DOHH2 (cell line): ENCODE measurements around the gene FUNDC2.

Experiments
- H3F3A ChIP-seq: fragments of 200-600 bp; sonication (generic), shearing (Covaris generic); 2 replicates; pipeline ENCODE4 v1.6.0; 2016; ENCODE audit warnings: antibody characterized with exemption, mild to moderate bottlenecking; ENCODE audit not compliant: control insufficient read depth, insufficient read depth
- H3K27ac ChIP-seq: fragments of 200-600 bp; sonication (generic); 2 replicates; pipeline ENCODE4 v1.5.1; 2014; ENCODE audit warnings: low read depth, mild to moderate bottlenecking, low read length, moderate library complexity
- H3K27me3 ChIP-seq: fragments of 200-600 bp; sonication (generic); 2 replicates; pipeline ENCODE4 v1.6.1; 2014; ENCODE audit warnings: mild to moderate bottlenecking, low read length, mixed read lengths; ENCODE audit not compliant: control insufficient read depth
- H3K36me3 ChIP-seq: fragments of 200-600 bp; sonication (generic); 2 replicates; pipeline ENCODE4 v1.6.1; 2014; ENCODE audit warnings: mild to moderate bottlenecking, low read length, moderate library complexity, mixed read lengths; ENCODE audit not compliant: control insufficient read depth
- H3K4me1 ChIP-seq: fragments of 200-600 bp; sonication (generic); 2 replicates; pipeline ENCODE4 v1.6.1; 2014; ENCODE audit warnings: mild to moderate bottlenecking, low read length, mixed read lengths; ENCODE audit not compliant: control insufficient read depth
- H3K4me2 ChIP-seq: fragments of 200-600 bp; sonication (generic); 2 replicates; pipeline ENCODE4 v1.6.0; 2014; ENCODE audit warnings: mild to moderate bottlenecking, low read length, moderate library complexity
- H3K4me3 ChIP-seq: fragments of 200-600 bp; sonication (generic); 2 replicates; pipeline ENCODE4 v1.5.1; 2014; ENCODE audit warnings: mild to moderate bottlenecking, low read length, mixed read lengths
- H3K79me2 ChIP-seq: fragments of 200-600 bp; sonication (generic); 2 replicates; pipeline ENCODE4 v1.6.1; 2014; ENCODE audit warnings: mild to moderate bottlenecking, low read length, mixed read lengths; ENCODE audit not compliant: control insufficient read depth
- H3K9me2 ChIP-seq: fragments of 200-600 bp; sonication (generic); replicated peaks from 2 replicates; pipeline ENCODE4 v1.6.1; 2014; ENCODE audit warnings: mild to moderate bottlenecking, low read length, mixed read lengths; ENCODE audit not compliant: control insufficient read depth
- H3K9me3 ChIP-seq: fragments of 200-600 bp; sonication (generic); 2 replicates; pipeline ENCODE4 v1.6.1; 2014; ENCODE audit warnings: antibody characterized with exemption, low read length, mixed read lengths; ENCODE audit not compliant: control insufficient read depth, insufficient read depth
- H4K20me1 ChIP-seq: fragments of 200-600 bp; sonication (generic); 2 replicates; pipeline ENCODE4 v1.6.0; 2014; ENCODE audit warnings: low read depth, mild to moderate bottlenecking, antibody characterized with exemption, low read length, moderate library complexity; ENCODE audit not compliant: control insufficient read depth, insufficient read depth
- EZH2phosphoT487 ChIP-seq: fragments of 200-600 bp; sonication (generic); IDR thresholded peaks from 2 replicates; pipeline ENCODE4 v1.6.1; 2017; ENCODE audit warnings: borderline replicate concordance, mild to moderate bottlenecking, antibody characterized with exemption, low read length, moderate library complexity, mixed read lengths
- TF ChIP-seq, protein P1 (sequence below): fragments of 200-600 bp; sonication (generic); IDR thresholded peaks from one replicate; pipeline ENCODE4 v1.5.1; 2014; ENCODE audit warnings: antibody characterized with exemption, mild to moderate bottlenecking, low read depth, low read length; ENCODE audit not compliant: poor library complexity, severe bottlenecking

The FUNDC2 gene

DNA sequence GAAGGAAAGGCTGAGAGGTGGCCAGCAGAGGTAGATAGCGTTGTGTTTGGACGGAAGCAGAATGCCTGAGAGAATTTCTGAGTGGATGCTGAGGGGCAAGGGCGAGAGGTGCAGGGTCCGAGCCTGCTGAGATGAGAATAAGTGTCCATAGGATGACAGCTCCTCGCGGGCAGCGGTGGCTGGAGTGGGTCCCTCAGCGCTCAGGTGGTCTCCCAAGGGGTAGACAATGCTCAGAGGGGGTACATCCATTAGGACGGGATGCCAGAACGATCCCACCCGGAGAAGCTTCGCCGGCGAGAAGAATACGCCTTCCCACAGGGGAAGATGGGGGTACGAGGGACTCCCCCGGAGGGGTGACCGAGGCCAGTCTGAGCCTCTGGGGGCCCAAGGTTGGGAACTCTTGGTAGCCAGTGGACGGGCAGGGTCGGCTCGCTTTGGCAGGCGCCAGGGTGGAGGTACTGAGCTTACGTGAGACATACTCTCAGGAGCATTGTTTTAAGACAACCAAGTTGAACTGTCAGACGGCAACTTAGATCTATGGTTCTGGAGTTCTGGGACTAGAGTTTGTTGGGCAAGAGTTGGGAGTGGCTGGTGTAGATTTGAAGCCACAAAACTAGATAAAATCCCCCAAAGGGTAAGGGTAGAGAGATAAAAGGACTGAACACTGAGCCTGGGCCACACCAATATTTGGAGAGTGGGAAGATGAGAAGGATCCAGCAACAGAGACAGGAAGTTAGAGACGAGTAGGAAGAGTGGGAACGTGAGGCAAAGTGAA, 60.5 kb downstream of the FUNDC2 start:
- Histone ChIP-seq H3K4me1 (no peaks in the 10 kb centered on the region), H3K4me3 (no peak overlapping the region), H3F3A (no peaks in the 10 kb centered on the region), H3K9me2 (no peaks in the 10 kb centered on the region), H4K20me1 (no peaks in the 10 kb centered on the region), H3K27me3 (no peaks in the 10 kb centered on the region), H3K27ac (no peak overlapping the region), H3K79me2 (no peaks in the 10 kb centered on the region), H3K36me3 (peaks cover 32% of the 10 kb centered on the region), H3K9me3 (no peaks in the 10 kb centered on the region), H3K4me2 (no peak overlapping the region)
- TF ChIP-seq EZH2phosphoT487 = no peak
- TF ChIP-seq, protein P1, sequence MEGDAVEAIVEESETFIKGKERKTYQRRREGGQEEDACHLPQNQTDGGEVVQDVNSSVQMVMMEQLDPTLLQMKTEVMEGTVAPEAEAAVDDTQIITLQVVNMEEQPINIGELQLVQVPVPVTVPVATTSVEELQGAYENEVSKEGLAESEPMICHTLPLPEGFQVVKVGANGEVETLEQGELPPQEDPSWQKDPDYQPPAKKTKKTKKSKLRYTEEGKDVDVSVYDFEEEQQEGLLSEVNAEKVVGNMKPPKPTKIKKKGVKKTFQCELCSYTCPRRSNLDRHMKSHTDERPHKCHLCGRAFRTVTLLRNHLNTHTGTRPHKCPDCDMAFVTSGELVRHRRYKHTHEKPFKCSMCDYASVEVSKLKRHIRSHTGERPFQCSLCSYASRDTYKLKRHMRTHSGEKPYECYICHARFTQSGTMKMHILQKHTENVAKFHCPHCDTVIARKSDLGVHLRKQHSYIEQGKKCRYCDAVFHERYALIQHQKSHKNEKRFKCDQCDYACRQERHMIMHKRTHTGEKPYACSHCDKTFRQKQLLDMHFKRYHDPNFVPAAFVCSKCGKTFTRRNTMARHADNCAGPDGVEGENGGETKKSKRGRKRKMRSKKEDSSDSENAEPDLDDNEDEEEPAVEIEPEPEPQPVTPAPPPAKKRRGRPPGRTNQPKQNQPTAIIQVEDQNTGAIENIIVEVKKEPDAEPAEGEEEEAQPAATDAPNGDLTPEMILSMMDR = no peak

DNA sequence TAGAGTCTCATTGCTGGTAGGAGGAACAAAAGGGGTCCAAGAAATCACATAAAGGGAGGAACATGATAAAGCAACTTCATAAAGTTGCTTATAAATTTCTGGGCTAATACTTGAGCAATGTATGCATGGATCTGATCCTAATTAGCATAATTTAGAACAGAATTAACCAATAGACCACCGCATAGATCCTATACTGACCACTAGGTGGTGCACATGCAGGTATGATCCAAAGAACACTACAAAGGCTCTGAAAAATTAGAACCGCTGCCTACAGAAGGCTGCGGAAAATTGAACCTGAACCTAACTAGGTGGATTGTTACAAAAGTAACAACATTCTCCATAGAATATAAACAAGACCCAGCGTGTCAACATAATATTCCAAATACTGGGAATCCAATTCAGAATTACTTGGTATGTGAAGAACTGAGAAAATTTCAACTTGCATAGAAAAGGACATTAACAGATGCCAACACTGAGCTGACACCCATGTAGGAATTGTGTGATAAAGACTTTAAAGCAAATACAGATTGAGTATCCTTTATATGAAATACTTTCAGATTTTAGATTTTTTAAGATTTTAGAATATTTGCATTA, 67.9 kb downstream of the FUNDC2 start:
- Histone ChIP-seq H3K4me2 (no peak overlapping the region), H4K20me1 (no peaks in the 10 kb centered on the region), H3K36me3 (peaks cover 30% of the 10 kb centered on the region), H3K79me2 (no peaks in the 10 kb centered on the region), H3K4me1 (no peaks in the 10 kb centered on the region), H3K4me3 (no peak overlapping the region), H3K27ac (no peak overlapping the region), H3K27me3 (no peaks in the 10 kb centered on the region), H3K9me3 (no peaks in the 10 kb centered on the region), H3F3A (no peaks in the 10 kb centered on the region), H3K9me2 (no peaks in the 10 kb centered on the region)
- TF ChIP-seq EZH2phosphoT487 = no peak
- TF ChIP-seq, protein P1 = peak; percentile 67

DNA sequence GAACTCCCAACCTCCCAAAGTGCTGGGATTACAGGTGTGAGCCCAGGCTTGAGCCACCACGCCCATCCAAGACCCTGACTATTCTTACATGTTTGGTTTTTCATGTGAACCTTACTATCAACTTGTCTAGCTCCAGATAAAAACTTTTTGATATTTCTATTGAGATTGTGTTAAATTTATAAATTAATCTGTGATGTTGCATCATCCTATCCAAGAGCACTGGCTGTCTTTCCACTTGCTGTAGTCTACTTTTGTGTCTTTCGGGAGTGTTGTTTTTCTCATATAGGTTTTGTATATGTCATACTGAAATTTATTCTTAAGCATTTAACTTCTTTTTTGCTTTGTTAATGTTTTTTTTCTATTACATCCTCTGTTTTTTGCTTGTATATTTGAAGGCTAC, 79.3 kb downstream of the FUNDC2 start:
- Histone ChIP-seq H3K9me3 (no peaks in the 10 kb centered on the region), H3K36me3 (peaks cover 20% of the 10 kb centered on the region), H3K79me2 (no peaks in the 10 kb centered on the region), H3K27me3 (no peaks in the 10 kb centered on the region), H3F3A (no peaks in the 10 kb centered on the region), H3K9me2 (no peaks in the 10 kb centered on the region), H3K4me1 (no peaks in the 10 kb centered on the region), H3K27ac (no peak overlapping the region), H3K4me3 (no peak overlapping the region), H4K20me1 (no peaks in the 10 kb centered on the region), H3K4me2 (no peak overlapping the region)
- no peak for TF ChIP-seq EZH2phosphoT487
- TF ChIP-seq, protein P1 = no peak
